ENCODE data around the gene AATK. TPM values are rescaled to one million over a fixed set of nuclear protein-coding genes. Genes with fewer than 3 reads are reported as not detected.
A peak's percentile ranks its signal among the peaks of the same experiment; 100 is the strongest.

The AATK gene
- total and polyA plus RNA-seq, 4 experiments from 2014 or later: 0.09 to 2.1 (median 0.77) TPM

- H3K36me3 ChIP-seq (ENCODE audit: insufficient read depth, low read length): no peaks in the 10 kb centered on the region
- Mint-ChIP-seq H3K4me3 (peak overlapping the region in 5 of 8 donors; percentile 31 to 48 (median 38)), H3K9me3 (no peaks in the 10 kb centered on the region), H3K27me3 (peaks cover 5 to 7% of the 10 kb centered on the region in 2 donors), H3K4me1 (peaks cover 0 to 8% (median 3%) of the 10 kb centered on the region in 4 donors), H3K36me3 (no peaks in the 10 kb centered on the region), H3K27ac (peak overlapping the region; percentile 74 to 93 (median 87))
- H3K4me1 ChIP-seq (ENCODE audit: insufficient read depth, low read length): no peaks in the 10 kb centered on the region
- no peak overlapping the region for H3K4me3 ChIP-seq (ENCODE audit: low read length in 2 of 2)
- H3K9me3 ChIP-seq (ENCODE audit: control insufficient read depth in 1 of 2, low read length in 2 of 2): no peaks in the 10 kb centered on the region
- ChIA-PET POLR2A (ENCODE audit: partially characterized antibody) (no interaction called here), CTCF (ENCODE audit: partially characterized antibody) (no interaction called here)
- no peak overlapping the region for H3K27ac ChIP-seq (ENCODE audit: low read depth, low read length)
- DNase-seq: peak; percentile 26 to 69 (median 58)
- no peaks in the 10 kb centered on the region for H3K27me3 ChIP-seq (ENCODE audit: insufficient read depth, low read length)
- intact Hi-C loops (cut with micrococcal nuclease): no loop called here
These were observed 12.6 kb downstream of the AATK start for GRCh38 chr17:81153340-81153803.

- intact Hi-C loops (cut with micrococcal nuclease): no loop called here
- Histone ChIP-seq H3K9me3 (ENCODE audit: control insufficient read depth in 1 of 2, low read length in 2 of 2) (no peaks in the 10 kb centered on the region), H3K27me3 (ENCODE audit: insufficient read depth, low read length) (no peaks in the 10 kb centered on the region), H3K36me3 (ENCODE audit: insufficient read depth, low read length) (no peaks in the 10 kb centered on the region), H3K27ac (ENCODE audit: low read depth, low read length) (no peak overlapping the region), H3K4me3 (ENCODE audit: low read length in 2 of 2) (no peak overlapping the region), H3K4me1 (ENCODE audit: insufficient read depth, low read length) (no peaks in the 10 kb centered on the region)
- peak in 1 of 5 donors; percentile 13 for DNase-seq
- ChIA-PET CTCF (ENCODE audit: partially characterized antibody) (interaction anchor here (1.2 to 1.3 kb wide), 2 partner anchors 10 to 11 kb away, joined by 3 to 4 read pairs; no protein-coding TSS in a partner anchor), POLR2A (ENCODE audit: partially characterized antibody) (no interaction called here)
- H3K4me1 Mint-ChIP-seq: peaks cover 0 to 8% (median 3%) of the 10 kb centered on the region in 4 donors
- H3K4me3 Mint-ChIP-seq: no peak overlapping the region
- no peaks in the 10 kb centered on the region for H3K36me3 Mint-ChIP-seq
- peaks cover 8 to 10% of the 10 kb centered on the region in 2 donors for H3K27me3 Mint-ChIP-seq
- H3K9me3 Mint-ChIP-seq: no peaks in the 10 kb centered on the region
- H3K27ac Mint-ChIP-seq: peak overlapping the region in 4 of 7 donors; percentile 47 to 93 (median 60)
These were observed 13.7 kb downstream of the AATK start for GRCh38 chr17:81152288-81152828.

GRCh38 chr17:81151278-81151677 is 14.7 kb downstream of the AATK start:
- intact Hi-C loops (cut with micrococcal nuclease): no loop called here
- H3K27me3 Mint-ChIP-seq: peaks cover 8 to 10% of the 10 kb centered on the region in 2 donors
- no peaks in the 10 kb centered on the region for H3K36me3 Mint-ChIP-seq
- H3K4me1 ChIP-seq (ENCODE audit: insufficient read depth, low read length): no peaks in the 10 kb centered on the region
- ChIA-PET CTCF (ENCODE audit: partially characterized antibody) (no interaction called here), POLR2A (ENCODE audit: partially characterized antibody) (no interaction called here)
- H3K27ac Mint-ChIP-seq: peak overlapping the region in 3 of 7 donors; percentile 47 to 63 (median 50)
- H3K4me1 Mint-ChIP-seq: peaks cover 0 to 8% (median 3%) of the 10 kb centered on the region in 4 donors
- DNase-seq: peak in 1 of 5 donors; percentile 13
- no peak overlapping the region for H3K4me3 ChIP-seq (ENCODE audit: low read length in 2 of 2)
- no peaks in the 10 kb centered on the region for H3K36me3 ChIP-seq (ENCODE audit: insufficient read depth, low read length)
- H3K4me3 Mint-ChIP-seq: no peak overlapping the region
- H3K9me3 ChIP-seq (ENCODE audit: control insufficient read depth in 1 of 2, low read length in 2 of 2): no peaks in the 10 kb centered on the region
- H3K9me3 Mint-ChIP-seq: no peaks in the 10 kb centered on the region
- no peak overlapping the region for H3K27ac ChIP-seq (ENCODE audit: low read depth, low read length)
- H3K27me3 ChIP-seq (ENCODE audit: insufficient read depth, low read length): no peaks in the 10 kb centered on the region

- Mint-ChIP-seq H3K4me3 (no peak overlapping the region), H3K9me3 (no peaks in the 10 kb centered on the region), H3K36me3 (no peaks in the 10 kb centered on the region), H3K27ac (peak overlapping the region in 1 of 7 donors; percentile 30), H3K27me3 (peaks cover 8 to 10% of the 10 kb centered on the region in 2 donors), H3K4me1 (peaks cover 0 to 8% (median 3%) of the 10 kb centered on the region in 4 donors)
- no peaks in the 10 kb centered on the region for H3K27me3 ChIP-seq (ENCODE audit: insufficient read depth, low read length)
- no peaks in the 10 kb centered on the region for H3K9me3 ChIP-seq (ENCODE audit: control insufficient read depth in 1 of 2, low read length in 2 of 2)
- ChIA-PET CTCF (ENCODE audit: partially characterized antibody) (no interaction called here), POLR2A (ENCODE audit: partially characterized antibody) (interaction anchor here (0.6 kb wide), 1 partner anchor 335 kb away, joined by 7 read pairs; no protein-coding TSS in a partner anchor)
- DNase-seq: peak in 1 of 5 donors; percentile 8
- H3K4me3 ChIP-seq (ENCODE audit: low read length in 2 of 2): no peak overlapping the region
- no peaks in the 10 kb centered on the region for H3K4me1 ChIP-seq (ENCODE audit: insufficient read depth, low read length)
- intact Hi-C loops (cut with micrococcal nuclease): no loop called here
- H3K27ac ChIP-seq (ENCODE audit: low read depth, low read length): no peak overlapping the region
- H3K36me3 ChIP-seq (ENCODE audit: insufficient read depth, low read length): no peaks in the 10 kb centered on the region
These were observed 15.5 kb downstream of the AATK start for GRCh38 chr17:81150377-81151077.

- Mint-ChIP-seq H3K36me3 (no peaks in the 10 kb centered on the region), H3K27me3 (peaks cover 8 to 10% of the 10 kb centered on the region in 2 donors), H3K9me3 (no peaks in the 10 kb centered on the region), H3K4me3 (no peak overlapping the region), H3K27ac (no peak overlapping the region), H3K4me1 (peaks cover 0 to 8% (median 3%) of the 10 kb centered on the region in 4 donors)
- CTCF ChIA-PET (ENCODE audit: partially characterized antibody): no interaction called here
- H3K27me3 ChIP-seq (ENCODE audit: insufficient read depth, low read length): no peaks in the 10 kb centered on the region
- no peak for DNase-seq
- no peak overlapping the region for H3K4me3 ChIP-seq (ENCODE audit: low read length in 2 of 2)
- intact Hi-C loops (cut with micrococcal nuclease): no loop called here
- H3K36me3 ChIP-seq (ENCODE audit: insufficient read depth, low read length): no peaks in the 10 kb centered on the region
- H3K4me1 ChIP-seq (ENCODE audit: insufficient read depth, low read length): no peaks in the 10 kb centered on the region
- POLR2A ChIA-PET (ENCODE audit: partially characterized antibody): no interaction called here
- no peak overlapping the region for H3K27ac ChIP-seq (ENCODE audit: low read depth, low read length)
- H3K9me3 ChIP-seq (ENCODE audit: control insufficient read depth in 1 of 2, low read length in 2 of 2): no peaks in the 10 kb centered on the region
These were observed 17.0 kb downstream of the AATK start for GRCh38 chr17:81148986-81149533.

GRCh38 chr17:81148571-81148970 is 17.4 kb downstream of the AATK start:
- Mint-ChIP-seq H3K4me1 (peaks cover 0 to 7% (median 3%) of the 10 kb centered on the region in 4 donors), H3K27me3 (peaks cover 8 to 10% of the 10 kb centered on the region in 2 donors), H3K27ac (no peak overlapping the region), H3K9me3 (no peaks in the 10 kb centered on the region), H3K36me3 (no peaks in the 10 kb centered on the region), H3K4me3 (no peak overlapping the region)
- intact Hi-C loops (cut with micrococcal nuclease): no loop called here
- Histone ChIP-seq H3K9me3 (ENCODE audit: control insufficient read depth in 1 of 2, low read length in 2 of 2) (no peaks in the 10 kb centered on the region), H3K36me3 (ENCODE audit: insufficient read depth, low read length) (no peaks in the 10 kb centered on the region), H3K27ac (ENCODE audit: low read depth, low read length) (no peak overlapping the region), H3K4me1 (ENCODE audit: insufficient read depth, low read length) (no peaks in the 10 kb centered on the region), H3K4me3 (ENCODE audit: low read length in 2 of 2) (no peak overlapping the region), H3K27me3 (ENCODE audit: insufficient read depth, low read length) (no peaks in the 10 kb centered on the region)
- POLR2A ChIA-PET (ENCODE audit: partially characterized antibody): no interaction called here
- CTCF ChIA-PET (ENCODE audit: partially characterized antibody): no interaction called here
- DNase-seq: no peak

GRCh38 chr17:81147701-81148100 is 18.3 kb downstream of the AATK start:
- H3K27me3 ChIP-seq (ENCODE audit: insufficient read depth, low read length): no peaks in the 10 kb centered on the region
- Mint-ChIP-seq H3K4me3 (no peak overlapping the region), H3K4me1 (peaks cover 0 to under 1% (median 0%) of the 10 kb centered on the region in 4 donors), H3K9me3 (no peaks in the 10 kb centered on the region), H3K27ac (no peak overlapping the region), H3K27me3 (peaks cover 8% of the 10 kb centered on the region in 2 donors), H3K36me3 (no peaks in the 10 kb centered on the region)
- DNase-seq: no peak
- H3K27ac ChIP-seq (ENCODE audit: low read depth, low read length): no peak overlapping the region
- H3K4me3 ChIP-seq (ENCODE audit: low read length in 2 of 2): no peak overlapping the region
- H3K4me1 ChIP-seq (ENCODE audit: insufficient read depth, low read length): no peaks in the 10 kb centered on the region
- intact Hi-C loops (cut with micrococcal nuclease): no loop called here
- no peaks in the 10 kb centered on the region for H3K36me3 ChIP-seq (ENCODE audit: insufficient read depth, low read length)
- ChIA-PET CTCF (ENCODE audit: partially characterized antibody) (interaction anchor here (0.7 kb wide), 2 partner anchors 105 to 441 kb away, joined by 3 read pairs; no protein-coding TSS in a partner anchor), POLR2A (ENCODE audit: partially characterized antibody) (no interaction called here)
- no peaks in the 10 kb centered on the region for H3K9me3 ChIP-seq (ENCODE audit: control insufficient read depth in 1 of 2, low read length in 2 of 2)
